OCI-LY1 (cell line): ENCODE results near the gene BHLHA15.

ENCODE experiments used
- H2AFZ ChIP-seq: fragments of 200-600 bp; sonication (generic), shearing (Covaris generic); 2 replicates; pipeline ENCODE4 v1.6.0; 2014; ENCODE audit warnings: antibody characterized with exemption, mild to moderate bottlenecking, low read length
- H3F3A ChIP-seq: fragments of 200-600 bp; sonication (generic), shearing (Covaris generic); 2 replicates; pipeline ENCODE4 v1.6.0; 2014; ENCODE audit warnings: mild to moderate bottlenecking, antibody characterized with exemption, low read length, moderate library complexity; ENCODE audit not compliant: insufficient read depth
- H3K27ac ChIP-seq: fragments of 200-600 bp; sonication (generic); 2 replicates; pipeline ENCODE4 v1.5.1; 2014; ENCODE audit warnings: low read length, mixed run types, mild to moderate bottlenecking, low read depth; ENCODE audit not compliant: poor library complexity, severe bottlenecking
- H3K27me3 ChIP-seq: fragments of 200-600 bp; sonication (generic); 2 replicates; pipeline ENCODE4 v1.6.0; 2014; ENCODE audit warnings: antibody characterized with exemption, mild to moderate bottlenecking, low read length, moderate library complexity; ENCODE audit not compliant: insufficient read depth
- H3K36me3 ChIP-seq: fragments of 200-600 bp; sonication (generic); 2 replicates; pipeline ENCODE4 v1.6.1; 2014; ENCODE audit warnings: mild to moderate bottlenecking, antibody characterized with exemption, low read length, moderate library complexity, mixed read lengths; ENCODE audit not compliant: insufficient read depth
- H3K4me1 ChIP-seq: fragments of 200-600 bp; sonication (generic); 2 replicates; pipeline ENCODE4 v1.5.1; 2014; ENCODE audit warnings: mild to moderate bottlenecking, low read length, moderate library complexity; ENCODE audit not compliant: insufficient read depth, severe bottlenecking
- H3K4me2 ChIP-seq: fragments of 200-600 bp; sonication (generic), shearing (Covaris generic); 2 replicates; pipeline ENCODE4 v1.6.1; 2014; ENCODE audit warnings: low read length
- H3K4me3 ChIP-seq: fragments of 200-600 bp; sonication (generic); 2 replicates; pipeline ENCODE4 v1.5.1; 2014; ENCODE audit warnings: low read length, low read depth, mild to moderate bottlenecking, mixed read lengths; ENCODE audit not compliant: poor library complexity, severe bottlenecking
- H3K79me2 ChIP-seq: fragments of 200-600 bp; shearing (Covaris generic); 2 replicates; pipeline ENCODE4 v1.6.1; 2016; ENCODE audit warnings: mixed run types, low read length, mixed read lengths; ENCODE audit not compliant: insufficient read depth
- H3K9ac ChIP-seq: fragments of 200-600 bp; sonication (generic), shearing (Covaris generic); 2 replicates; pipeline ENCODE4 v1.6.1; 2014; ENCODE audit warnings: mild to moderate bottlenecking, low read length, mixed read lengths
- H3K9me2 ChIP-seq: fragments of 200-600 bp; sonication (generic), shearing (Covaris generic); 2 replicates; pipeline ENCODE4 v1.6.1; 2014; ENCODE audit warnings: low read depth, mild to moderate bottlenecking, low read length, mixed read lengths
- H3K9me3 ChIP-seq: fragments of 200-600 bp; shearing (Covaris generic); 2 replicates; pipeline ENCODE4 v1.6.1; 2014; ENCODE audit warnings: low read length, mixed read lengths
- H4K20me1 ChIP-seq: fragments of 200-600 bp; sonication (generic), shearing (Covaris generic); 2 replicates; pipeline ENCODE4 v1.6.0; 2016; ENCODE audit warnings: mild to moderate bottlenecking, low read length; ENCODE audit not compliant: insufficient read depth
- CTCF ChIP-seq: fragments of 200-600 bp; sonication (generic), shearing (Covaris generic); IDR thresholded peaks from 2 replicates; pipeline ENCODE4 v1.5.1; 2017; ENCODE audit warnings: mild to moderate bottlenecking, antibody characterized with exemption, low read length, moderate library complexity, mixed read lengths
- EZH2 ChIP-seq: fragments of 200-600 bp; sonication (generic), shearing (Covaris generic); IDR thresholded peaks from 2 replicates; pipeline ENCODE4 v1.8.0; 2017; ENCODE audit warnings: borderline replicate concordance, mixed run types, mild to moderate bottlenecking, antibody characterized with exemption, low read length, moderate library complexity, mixed read lengths

The BHLHA15 gene

GRCh38 chr7:98167653-98168052 lies 43.6 kb upstream of the BHLHA15 start:
- H4K20me1 ChIP-seq = no peaks in the 10 kb centered on the region
- no peak overlapping the region for H3K4me2 ChIP-seq
- TF ChIP-seq CTCF = no peak
- no peak for TF ChIP-seq EZH2
- H3F3A ChIP-seq = no peaks in the 10 kb centered on the region
- H3K36me3 ChIP-seq = peaks cover 6% of the 10 kb centered on the region; the same call in 1 of the 2 replicates
- H3K9me3 ChIP-seq = no peaks in the 10 kb centered on the region
- H3K27me3 ChIP-seq = no peaks in the 10 kb centered on the region
- no peak overlapping the region for H3K27ac ChIP-seq
- H3K9me2 ChIP-seq = no peaks in the 10 kb centered on the region
- no peak overlapping the region for H3K9ac ChIP-seq
- no peak overlapping the region for H2AFZ ChIP-seq
- H3K4me1 ChIP-seq = no peaks in the 10 kb centered on the region
- H3K79me2 ChIP-seq = no peaks in the 10 kb centered on the region
- no peak overlapping the region for H3K4me3 ChIP-seq

- H2AFZ ChIP-seq = no peak overlapping the region
- TF ChIP-seq CTCF (peak; percentile 83), EZH2 (no peak)
- no peaks in the 10 kb centered on the region for H3K4me1 ChIP-seq
- no peaks in the 10 kb centered on the region for H4K20me1 ChIP-seq
- no peaks in the 10 kb centered on the region for H3F3A ChIP-seq
- H3K36me3 ChIP-seq = peaks cover 6% of the 10 kb centered on the region; the same call in 1 of the 2 replicates
- H3K4me3 ChIP-seq = no peak overlapping the region
- no peaks in the 10 kb centered on the region for H3K9me3 ChIP-seq
- no peaks in the 10 kb centered on the region for H3K27me3 ChIP-seq
- H3K9ac ChIP-seq = no peak overlapping the region
- H3K27ac ChIP-seq = no peak overlapping the region
- no peak overlapping the region for H3K4me2 ChIP-seq
- H3K79me2 ChIP-seq = no peaks in the 10 kb centered on the region
- H3K9me2 ChIP-seq = no peaks in the 10 kb centered on the region
Measured at GRCh38 chr7:98168181-98168903, 42.9 kb upstream of the BHLHA15 start.

GRCh38 chr7:98168904-98169621 lies 42.2 kb upstream of the BHLHA15 start:
- no peaks in the 10 kb centered on the region for H3K27me3 ChIP-seq
- no peak overlapping the region for H3K27ac ChIP-seq
- no peaks in the 10 kb centered on the region for H3K4me1 ChIP-seq
- no peaks in the 10 kb centered on the region for H3K9me3 ChIP-seq
- H3K4me3 ChIP-seq = no peak overlapping the region
- H3K4me2 ChIP-seq = no peak overlapping the region
- no peaks in the 10 kb centered on the region for H3K79me2 ChIP-seq
- no peaks in the 10 kb centered on the region for H3K9me2 ChIP-seq
- H3K36me3 ChIP-seq = peaks cover 6% of the 10 kb centered on the region; the same call in 1 of the 2 replicates
- H3K9ac ChIP-seq = no peak overlapping the region
- H3F3A ChIP-seq = no peaks in the 10 kb centered on the region
- no peak for TF ChIP-seq EZH2
- TF ChIP-seq CTCF = no peak; the same call in 1 of the 2 replicates
- no peak overlapping the region for H2AFZ ChIP-seq
- H4K20me1 ChIP-seq = no peaks in the 10 kb centered on the region
